HG02623 (cell line): ENCODE results near the gene ADA.

ENCODE experiments used
- ATAC-seq: cut with Tn5 transposase; IDR thresholded peaks from one replicate; pipeline ENCODE4 v1.9.1; 2021; ENCODE audit warnings: moderate library complexity; ENCODE audit not compliant: unreplicated experiment

The ADA gene

DNA sequence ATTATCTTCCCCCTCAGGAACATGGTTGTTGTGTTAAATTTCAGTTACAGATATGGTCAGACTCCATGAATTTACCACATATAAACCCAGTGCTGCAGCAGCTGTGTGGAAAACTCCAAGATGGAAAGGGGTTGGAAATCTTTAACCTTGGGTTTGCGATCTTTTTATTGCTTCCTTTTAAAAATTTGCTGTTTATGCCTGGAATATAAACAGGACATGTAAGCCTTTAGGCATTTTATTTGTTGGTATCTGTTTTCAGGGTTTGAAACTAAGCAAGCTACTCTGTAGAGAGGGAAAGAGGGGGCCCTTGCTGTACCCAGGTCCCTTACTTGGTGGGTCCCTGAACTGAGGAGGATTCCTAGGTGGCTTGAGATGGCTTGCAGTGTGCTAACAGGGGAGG, 68.3 kb downstream of the ADA start:
- ATAC-seq: no peak

DNA sequence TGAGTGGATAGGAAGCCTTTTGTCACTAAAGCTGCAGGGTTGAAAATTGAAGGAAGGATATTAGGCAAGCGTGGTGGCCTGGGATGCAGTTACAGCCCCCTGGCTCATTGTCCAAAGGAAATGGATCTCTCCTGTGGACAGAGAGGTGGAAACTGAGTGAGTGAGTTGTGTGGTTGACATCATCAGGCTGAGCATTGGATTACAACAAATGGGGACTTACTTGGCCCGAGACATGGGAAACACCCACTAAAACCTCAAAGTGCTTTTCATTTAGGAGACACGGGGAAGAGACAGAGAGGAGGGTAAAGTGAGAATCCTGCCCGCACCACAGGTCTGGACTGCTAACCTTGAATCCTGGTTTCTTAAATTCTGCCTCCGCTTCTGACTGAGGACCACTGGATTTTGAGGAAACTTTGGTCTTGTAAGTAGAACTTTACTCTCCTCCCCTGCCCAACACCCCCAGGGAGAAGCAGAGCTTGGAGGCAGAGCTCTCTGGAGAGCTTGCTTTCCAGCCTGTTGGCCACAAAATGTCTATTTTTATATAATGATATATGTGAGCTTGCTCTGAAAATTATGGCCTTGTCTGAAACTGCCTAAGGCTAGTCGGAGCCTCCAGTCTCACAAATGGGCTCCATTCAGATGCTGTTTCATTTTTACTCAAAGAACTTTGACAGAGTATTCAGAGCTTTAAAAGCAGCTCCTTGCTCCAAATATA, 69.0 kb downstream of the ADA start, which contains the start of gene PKIG:
Gene PKIG, plus strand, starts transcription at position 269 of the 715 bp plus-strand sequence. CDS start 31,978 bp downstream, outside the sequence.
- no peak for ATAC-seq

DNA sequence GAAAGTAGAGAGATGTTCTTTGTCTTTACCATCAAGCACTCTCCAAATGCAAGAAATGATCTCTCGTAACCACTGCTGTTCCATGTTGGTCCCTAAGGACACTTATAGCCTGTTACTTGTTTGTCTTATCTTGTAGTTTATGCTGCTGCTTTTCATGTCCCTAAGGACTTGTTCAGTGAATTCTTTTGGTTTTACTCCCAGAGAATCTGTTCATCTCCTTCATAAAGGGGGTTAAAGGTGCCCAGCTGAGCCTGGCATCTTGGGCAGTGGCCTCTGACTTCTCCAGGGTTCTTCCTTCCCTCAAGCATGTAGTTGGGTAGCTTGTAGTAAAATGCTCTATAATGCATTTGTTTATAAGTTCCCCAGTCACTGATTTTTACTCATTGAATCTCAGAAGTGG, 70.0 kb downstream of the ADA start:
- no peak for ATAC-seq

DNA sequence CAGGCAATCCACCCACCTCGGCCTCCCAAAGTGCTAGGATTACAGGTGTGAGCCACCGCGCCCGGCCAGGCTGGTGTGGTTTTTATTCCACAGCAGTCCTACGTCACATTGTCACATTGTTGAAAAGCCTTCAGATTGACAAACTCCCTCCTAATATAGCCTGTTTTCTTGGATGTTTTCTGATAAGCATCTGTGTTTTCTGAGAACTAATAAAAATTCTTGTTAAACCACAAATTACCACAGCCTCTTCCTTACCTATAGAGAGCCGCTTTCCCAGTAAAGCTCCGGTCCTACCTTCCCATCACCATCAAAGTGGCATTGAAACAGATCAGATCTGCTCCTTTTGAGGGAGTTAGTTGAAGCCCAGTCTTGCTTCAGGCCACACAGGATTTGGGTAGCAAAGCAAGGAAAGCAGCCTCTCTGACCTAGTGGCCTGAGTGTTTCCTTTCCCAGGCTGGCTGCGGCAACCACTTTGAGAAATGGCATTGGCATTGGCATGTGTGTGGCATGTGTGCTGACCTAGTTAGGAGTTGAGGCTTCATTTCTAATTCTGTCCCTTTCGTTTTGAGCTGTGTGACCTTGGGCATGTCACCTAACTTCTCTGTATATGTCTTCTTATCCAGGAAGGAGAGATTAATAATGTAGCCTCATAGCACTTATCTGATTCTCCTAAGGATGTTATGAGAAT, 70.8 kb downstream of the ADA start:
- ATAC-seq: no peak

DNA sequence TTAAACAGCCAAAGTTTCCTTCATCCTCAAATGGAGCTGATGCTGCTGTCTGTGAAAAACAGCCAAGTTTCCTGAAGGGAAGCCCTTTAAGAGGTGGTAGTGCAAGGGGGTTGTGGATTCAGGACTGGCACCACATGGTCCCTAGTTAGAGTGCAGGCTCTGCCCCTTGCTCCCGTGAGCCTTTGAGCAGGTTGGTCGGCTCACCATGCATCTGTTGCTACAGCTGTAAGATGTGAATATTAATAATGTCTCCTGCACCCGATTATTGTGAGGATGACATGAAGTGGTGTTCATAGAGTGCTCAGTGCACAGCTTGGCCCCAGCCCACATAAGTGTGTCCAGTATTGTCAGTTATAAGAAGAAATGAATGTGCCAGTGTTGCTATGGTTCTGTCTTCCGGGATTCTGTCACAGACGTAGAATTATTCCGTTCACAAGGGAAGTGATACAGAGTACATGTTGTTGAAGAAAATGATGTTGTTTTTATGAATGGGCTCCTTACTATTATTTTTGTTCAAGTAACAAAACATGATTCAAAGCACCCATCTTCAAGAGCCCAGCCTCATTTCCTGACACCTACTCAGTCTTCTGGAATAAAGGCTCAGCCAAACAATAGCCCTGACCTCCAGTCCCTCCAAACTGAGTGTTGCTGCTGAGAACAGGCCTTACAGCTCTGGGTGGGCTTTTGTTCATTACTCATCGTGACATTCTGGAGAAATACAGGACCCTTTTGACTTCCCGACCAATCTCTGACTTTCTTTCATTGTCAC, 72.0 kb downstream of the ADA start:
- no peak for ATAC-seq

DNA sequence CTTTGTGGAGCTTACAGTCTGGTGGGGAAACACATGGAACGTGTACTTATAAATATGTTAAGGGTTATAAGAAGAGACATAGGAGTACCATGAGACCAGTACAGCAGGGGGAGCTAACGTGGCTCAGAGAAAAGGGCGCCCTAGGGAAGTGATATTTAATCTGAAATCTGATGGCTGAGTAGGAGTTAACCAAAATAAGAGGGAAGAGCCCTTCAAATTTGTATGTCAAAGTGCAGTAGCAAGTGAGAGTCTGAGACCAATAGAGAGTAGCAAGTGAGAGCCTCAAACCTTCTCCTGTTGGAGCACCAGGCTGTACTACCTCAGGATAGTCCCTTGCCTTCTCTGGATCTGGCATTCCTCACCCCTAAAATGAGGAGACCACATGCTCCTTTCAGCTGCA, 75.2 kb downstream of the ADA start:
- no peak for ATAC-seq

DNA sequence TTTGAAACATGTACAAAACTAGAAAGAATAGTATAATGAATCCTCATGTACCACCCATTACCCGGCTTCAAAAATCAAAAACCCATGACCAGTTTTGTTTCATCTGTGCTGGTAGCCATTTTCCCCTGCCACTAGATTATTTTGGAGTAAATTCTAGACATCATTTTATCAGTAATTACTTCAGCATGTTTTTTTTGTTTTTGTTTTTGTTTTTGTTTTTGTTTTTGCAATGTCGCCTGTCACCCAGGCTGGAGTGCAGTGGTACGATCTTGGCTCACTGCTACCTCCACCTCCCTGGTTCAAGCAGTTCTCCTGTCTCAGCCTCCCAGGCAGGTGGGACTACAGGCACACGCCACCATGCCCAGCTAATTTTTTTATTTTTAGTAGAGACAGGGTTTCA, 77.1 kb downstream of the ADA start:
- no peak for ATAC-seq

DNA sequence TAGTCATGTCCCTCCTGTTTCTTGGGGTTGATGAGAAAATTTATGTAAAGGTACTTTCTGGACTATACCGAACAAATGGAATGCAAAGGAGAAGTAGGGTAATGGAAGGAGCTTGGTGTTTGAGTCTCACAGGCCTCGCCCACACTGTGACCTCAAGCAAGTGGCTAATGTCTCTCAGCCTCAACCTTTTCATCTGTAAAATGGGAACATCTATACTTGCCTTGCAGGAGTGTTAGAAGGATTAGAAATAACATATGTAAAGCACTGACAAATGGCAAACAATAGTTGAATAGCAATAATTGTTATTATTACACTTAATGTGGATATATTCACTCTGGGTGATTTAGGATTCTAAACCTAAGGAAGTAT, 78.0 kb downstream of the ADA start:
- ATAC-seq: no peak

DNA sequence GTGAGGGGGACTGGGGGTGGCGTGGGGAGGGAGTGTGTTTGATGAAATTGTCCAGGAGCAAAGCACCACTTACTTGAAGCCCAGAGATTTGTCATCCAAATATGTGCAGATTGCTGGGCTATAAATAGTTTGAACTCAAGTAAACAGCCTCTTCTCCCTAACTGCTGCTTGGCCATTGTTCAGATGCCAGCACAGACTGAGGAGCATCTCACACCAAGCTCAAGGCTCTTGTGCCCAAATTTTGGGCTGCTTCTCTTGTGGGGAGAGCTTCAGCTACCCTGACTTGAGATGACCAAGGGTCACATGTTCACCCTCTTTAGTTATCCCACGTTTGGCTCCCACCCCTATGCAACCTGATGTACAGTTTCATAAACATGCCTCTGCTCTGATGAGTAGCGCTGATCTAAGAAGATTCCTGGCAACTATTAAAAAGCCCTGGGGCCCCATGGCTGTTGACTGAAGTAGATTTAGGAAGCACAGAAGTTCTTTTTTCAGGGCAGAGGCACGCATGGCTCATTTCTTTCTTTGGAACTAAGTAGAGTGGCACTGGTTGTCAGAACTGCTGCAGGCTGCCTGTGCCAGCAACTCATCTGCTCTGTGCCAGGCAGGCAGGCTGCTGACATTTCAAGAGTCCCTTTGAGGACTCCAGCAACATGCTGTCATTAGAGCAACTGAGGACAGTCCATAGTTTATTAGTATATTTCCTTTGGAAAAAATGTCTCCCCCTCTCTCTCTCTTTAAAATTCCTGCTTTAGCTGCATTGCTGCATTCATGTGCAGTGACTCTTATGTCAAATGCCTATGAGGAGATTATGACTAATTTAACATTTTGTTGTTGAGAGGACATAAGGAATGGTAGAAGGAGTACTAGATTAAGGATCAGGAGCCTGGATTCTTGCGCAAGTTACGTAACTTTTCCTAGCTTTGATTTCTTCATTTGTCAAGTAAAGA, 78.7 kb downstream of the ADA start:
- ATAC-seq: no peak

DNA sequence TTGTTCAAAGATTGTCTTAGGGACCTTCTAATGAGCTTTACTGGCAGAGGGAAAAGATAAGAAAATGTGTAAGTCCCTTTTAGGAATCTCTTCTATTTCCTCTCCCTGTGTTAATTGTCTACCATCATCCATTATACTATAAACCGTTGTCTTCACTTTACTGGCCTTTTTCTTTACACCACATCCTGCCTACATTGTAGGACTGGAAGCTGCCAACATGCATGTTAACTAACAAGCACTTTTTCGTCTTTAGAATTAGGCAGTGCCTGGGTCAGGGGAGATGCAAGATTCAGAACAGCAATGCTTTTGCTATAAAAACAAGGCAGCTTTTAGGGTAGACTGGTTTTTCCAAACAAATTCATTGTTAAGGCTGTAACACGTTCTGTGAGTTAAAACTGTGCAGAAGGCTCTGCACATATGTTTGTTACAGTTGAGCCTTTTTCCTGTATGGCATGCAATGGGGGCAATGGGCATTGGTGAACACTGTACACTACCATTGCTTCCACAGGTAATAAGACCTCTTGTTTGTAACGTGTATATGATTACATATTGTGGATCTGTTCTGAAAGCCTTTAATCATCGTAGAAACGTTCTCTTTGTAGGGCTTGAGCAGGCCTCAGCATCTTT, 80.0 kb downstream of the ADA start:
- no peak for ATAC-seq

DNA sequence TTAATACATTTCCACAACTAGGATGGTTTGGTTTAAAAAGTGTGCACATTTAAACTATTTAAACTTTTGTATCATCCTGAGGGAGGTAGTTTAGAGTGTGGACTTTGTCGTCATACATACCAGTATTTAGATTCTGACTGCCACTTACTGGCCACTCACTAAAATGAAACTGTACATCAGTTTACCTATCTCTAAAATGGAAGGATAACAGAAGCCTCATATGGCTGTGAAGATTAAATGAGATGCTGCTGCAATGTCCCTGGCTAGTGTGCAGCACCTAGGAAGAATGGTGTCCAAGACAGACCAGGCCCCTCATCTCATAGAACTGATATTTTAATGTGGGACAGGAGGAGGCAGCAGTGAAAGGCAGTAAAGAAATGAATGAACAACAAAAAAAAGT, 81.1 kb downstream of the ADA start:
- ATAC-seq: no peak
